HL-60/S4 (cell line): Measurements from ENCODE around the gene PTTG1.
"Not testable (repeated sequence)": the region's sequence is repeated elsewhere in the genome, so short reads cannot be mapped to it uniquely, and the experiment has no call there.

Experiments
- in situ Hi-C: fragments of 300-500 bp; cut with MboI; formaldehyde crosslinking; loops from 2 replicates; pipeline ENCODE4 v1.14.3; 2022; ENCODE audit warnings: low sequenced_read_pairs

The PTTG1 gene

GRCh38 chr5:160420331-160420610, 1.4 kb upstream of the PTTG1 start:
- in situ Hi-C loops, result no loop called here

- in situ Hi-C loops, result no loop called here
These were observed 1.4 kb downstream of the PTTG1 start for GRCh38 chr5:160423099-160423498.

- in situ Hi-C loops, result no loop called here
These were observed 6.0 kb downstream of the PTTG1 start for GRCh38 chr5:160427607-160428006.

- in situ Hi-C loops, result no loop called here
These were observed 10.5 kb downstream of the PTTG1 start for GRCh38 chr5:160432196-160432595.

DNA sequence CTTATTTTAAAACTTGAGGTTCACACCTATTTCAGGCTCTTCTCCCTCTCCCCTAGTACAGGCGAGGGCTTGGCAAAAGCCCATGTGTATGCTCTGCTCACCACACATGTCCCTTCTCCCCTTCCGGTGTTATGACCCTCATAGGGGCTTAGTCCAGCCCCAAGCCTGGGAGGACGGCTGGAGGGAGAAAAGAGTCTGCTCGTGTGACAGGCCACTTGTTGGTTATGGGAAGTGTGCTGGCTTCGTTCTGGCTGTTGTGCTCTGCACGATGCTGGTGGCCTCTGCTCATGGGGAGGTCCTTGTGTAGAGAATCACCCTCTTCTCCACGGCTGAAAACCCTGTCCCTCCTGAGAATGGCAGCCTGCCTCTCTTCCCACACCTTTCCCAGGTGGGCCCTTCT, 11.1 kb downstream of the PTTG1 start:
- in situ Hi-C loops, result no loop called here

DNA sequence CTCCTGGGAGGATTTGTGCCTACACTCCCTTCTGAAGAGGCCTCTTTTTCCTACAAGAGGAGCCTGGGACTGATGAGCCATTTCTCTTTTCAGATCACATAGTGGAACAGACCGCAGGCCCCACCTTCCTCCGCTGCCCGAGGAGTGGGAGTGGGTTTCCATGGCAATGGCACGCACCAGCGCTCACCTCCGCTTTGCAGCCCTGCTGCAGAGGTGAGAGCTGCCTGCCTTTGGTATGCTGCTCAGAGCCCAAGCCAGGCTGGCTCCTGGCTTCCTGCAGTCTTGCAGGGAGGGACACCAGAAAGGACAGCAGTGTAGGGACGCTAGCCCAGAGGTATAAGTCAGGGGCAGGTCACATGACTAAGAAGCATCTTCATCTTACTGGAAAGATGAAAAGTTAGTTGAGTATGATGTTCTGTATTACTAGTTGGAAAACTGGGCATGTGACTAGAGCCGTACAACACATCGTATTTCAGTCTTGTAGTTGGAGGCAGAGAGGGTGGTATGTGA, 12.4 kb downstream of the PTTG1 start:
- in situ Hi-C loops, result no loop called here

- in situ Hi-C loops, result no loop called here
These were observed 13.9 kb downstream of the PTTG1 start for GRCh38 chr5:160435532-160435931.

GRCh38 chr5:160436017-160436416, 14.4 kb downstream of the PTTG1 start:
- in situ Hi-C loops, result no loop called here

- in situ Hi-C loops, result not testable (repeated sequence)
These were observed 15.0 kb downstream of the PTTG1 start for GRCh38 chr5:160436661-160437060.

GRCh38 chr5:160437271-160437670, 15.6 kb downstream of the PTTG1 start:
- in situ Hi-C loops, result no loop called here

DNA sequence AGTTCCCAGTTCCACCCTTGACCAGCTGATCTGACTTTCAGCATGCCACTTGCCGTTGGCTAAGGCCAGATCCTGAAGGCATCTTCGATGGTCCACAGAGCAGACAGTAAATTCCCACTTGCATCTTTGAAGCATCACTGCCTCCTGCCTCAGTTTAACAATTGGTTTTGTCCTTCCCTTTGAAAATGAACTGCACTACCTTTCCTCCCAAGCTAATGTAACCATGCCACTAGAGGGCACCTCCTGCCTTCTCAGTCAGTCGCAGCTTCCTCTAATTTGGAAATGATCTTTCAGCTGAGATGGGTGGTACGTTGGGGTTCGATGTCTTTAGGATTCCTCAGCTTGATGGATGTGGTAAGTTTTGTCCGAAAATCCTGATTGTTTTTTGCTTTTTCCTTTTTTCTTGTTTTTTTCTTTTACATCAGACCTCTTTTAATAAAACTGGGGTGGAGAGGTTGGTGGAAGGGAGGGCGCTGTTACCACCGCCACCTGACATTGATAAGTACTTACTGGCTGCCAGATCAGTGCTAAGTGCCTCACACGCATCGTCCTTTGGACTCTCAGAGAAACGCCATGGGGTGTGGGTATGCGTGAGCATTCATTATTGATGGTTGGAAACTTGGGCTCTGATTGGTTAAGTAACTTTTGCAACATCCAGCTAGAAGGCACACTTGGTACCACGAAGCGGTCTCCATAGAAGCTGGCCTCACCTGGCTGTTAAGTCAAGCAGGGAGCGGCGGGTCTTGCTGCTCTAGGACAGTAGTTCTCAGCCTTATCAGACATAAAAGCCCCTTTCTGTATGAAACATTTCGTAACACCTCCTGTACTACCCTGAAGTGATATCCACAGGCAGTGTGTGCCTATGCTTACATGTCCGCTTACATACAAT, 16.9 kb downstream of the PTTG1 start:
- in situ Hi-C loops, result no loop called here

GRCh38 chr5:160439205-160439600, 17.5 kb downstream of the PTTG1 start:
- in situ Hi-C loops, result no loop called here

DNA sequence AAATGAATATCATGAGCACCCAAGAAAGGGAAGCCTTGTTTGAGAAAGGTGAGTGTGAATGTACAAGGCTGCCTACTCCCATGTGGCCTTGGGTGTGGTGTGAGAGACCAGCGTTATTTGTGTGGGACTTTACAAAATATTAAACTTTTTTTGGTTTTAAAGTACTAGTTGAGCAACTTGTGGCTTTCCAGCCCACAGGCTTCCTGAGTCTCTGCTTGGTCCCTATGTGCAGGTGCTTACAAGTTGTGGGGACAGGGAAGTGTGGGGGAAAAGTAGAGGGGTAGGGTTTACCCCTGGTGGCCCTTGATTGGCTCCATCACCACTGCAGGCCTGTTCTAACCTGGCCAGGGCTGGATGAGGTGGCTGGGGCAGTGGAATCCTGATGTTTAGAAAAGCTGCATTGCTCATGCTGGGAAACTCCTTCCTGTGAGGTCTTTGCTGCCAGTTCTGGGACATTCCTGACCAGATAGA, 19.7 kb downstream of the PTTG1 start:
- in situ Hi-C loops, result no loop called here

GRCh38 chr5:160442824-160443431, 21.3 kb downstream of the PTTG1 start:
- in situ Hi-C loops, result no loop called here

DNA sequence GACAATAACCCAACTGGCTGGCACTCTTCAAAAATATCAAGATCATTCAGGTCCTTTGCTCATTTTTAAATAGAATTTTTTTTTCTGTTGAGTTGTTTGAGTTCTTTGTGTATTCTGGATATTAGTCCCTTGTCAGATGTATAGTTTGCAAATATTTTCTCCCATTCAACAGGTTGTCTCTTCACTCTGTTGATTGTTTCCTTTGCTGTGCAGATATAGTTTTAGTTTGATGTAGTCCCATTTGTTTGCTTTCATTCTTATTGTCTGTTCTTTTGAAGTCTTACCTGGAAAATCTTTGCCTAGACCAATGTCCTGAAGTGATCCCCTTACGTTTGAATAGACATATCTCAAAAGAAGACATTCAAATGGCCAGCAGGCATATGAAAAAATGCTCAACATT, 22.8 kb downstream of the PTTG1 start:
- in situ Hi-C loops, result no loop called here

DNA sequence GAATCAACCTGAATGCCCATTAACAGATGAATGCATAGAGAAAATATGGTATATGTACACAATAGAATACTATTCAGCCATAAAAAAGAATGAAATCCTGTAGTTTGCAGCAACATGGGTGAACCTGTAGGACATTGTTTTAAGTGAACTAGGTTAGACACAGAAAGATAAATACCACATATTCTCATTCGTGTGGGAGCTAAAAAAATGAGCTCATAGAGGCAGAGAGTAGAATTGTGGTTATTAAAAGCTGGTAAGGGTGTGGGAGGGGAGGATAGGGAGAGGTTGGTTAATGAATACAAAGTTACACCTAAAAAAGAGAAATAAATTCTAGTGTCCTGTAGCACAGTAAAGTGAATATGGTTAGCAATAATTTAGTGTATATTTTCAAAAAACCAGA, 23.5 kb downstream of the PTTG1 start:
- in situ Hi-C loops, result no loop called here

- in situ Hi-C loops, result no loop called here
These were observed 24.1 kb downstream of the PTTG1 start for GRCh38 chr5:160445751-160446150.

DNA sequence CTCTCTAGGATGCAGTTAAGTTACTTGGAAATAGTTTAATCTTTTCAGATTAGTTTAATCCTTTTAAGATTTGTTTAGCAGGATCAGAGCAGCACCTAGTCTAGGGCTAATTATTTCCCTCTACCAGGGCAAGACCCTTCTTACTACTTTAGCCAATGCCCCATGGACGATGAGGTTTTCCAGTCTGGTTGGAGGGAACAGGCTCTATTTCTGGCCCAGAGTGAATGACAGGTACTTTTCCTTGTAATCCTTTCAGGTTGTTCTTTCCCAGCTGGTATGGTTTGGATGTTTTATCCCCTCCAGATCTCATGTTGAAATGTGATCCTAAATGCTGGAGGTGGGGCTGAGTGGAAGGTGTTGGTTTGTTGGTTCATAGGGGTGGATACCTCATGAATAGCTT, 27.2 kb downstream of the PTTG1 start:
- in situ Hi-C loops, result no loop called here

- in situ Hi-C loops, result no loop called here
These were observed 27.8 kb downstream of the PTTG1 start for GRCh38 chr5:160449458-160449857.

GRCh38 chr5:160450164-160450932, 28.7 kb downstream of the PTTG1 start:
- in situ Hi-C loops, result no loop called here

GRCh38 chr5:160451281-160451680, 29.6 kb downstream of the PTTG1 start:
- in situ Hi-C loops, result no loop called here

DNA sequence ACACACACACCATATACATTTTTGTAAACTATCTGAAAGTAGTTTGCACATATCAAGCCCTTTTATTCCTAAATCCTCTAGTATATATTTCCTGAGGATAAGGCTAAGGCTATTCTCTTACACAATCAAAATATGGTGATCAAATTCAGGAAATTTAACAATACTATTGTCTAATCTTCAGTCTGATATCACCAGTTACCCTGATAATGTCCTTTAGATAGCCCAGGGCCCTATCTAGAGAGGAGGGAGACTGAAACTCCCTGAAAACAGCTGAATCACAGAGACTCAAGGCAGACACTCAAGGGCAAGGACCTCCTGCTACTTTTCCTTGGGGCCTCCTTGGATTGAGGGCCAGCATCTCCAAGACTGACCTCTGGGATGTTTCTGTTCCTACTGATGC, 30.4 kb downstream of the PTTG1 start:
- in situ Hi-C loops, result no loop called here
